Endodermal cell (in vitro differentiated cells): Measurements from ENCODE around the gene BPIFB6. TPM values are rescaled to one million over a fixed set of nuclear protein-coding genes. Genes with fewer than 3 reads are reported as not detected.

Source experiments
- DNase-seq: peaks from one replicate; pipeline ENCODE4 v3.0.0-alpha.2; 2017
- H3K27ac ChIP-seq: 2 replicates; pipeline ENCODE4 v1.5.1; 2013; ENCODE audit warnings: mild to moderate bottlenecking, low read depth, low read length, moderate library complexity
- H3K27me3 ChIP-seq: 2 replicates; pipeline ENCODE4 v1.6.1; 2013; ENCODE audit warnings: mild to moderate bottlenecking, low read length, moderate library complexity; ENCODE audit not compliant: insufficient read depth, control insufficient read depth, poor library complexity, severe bottlenecking
- H3K36me3 ChIP-seq: 2 replicates; pipeline ENCODE4 v1.7.0; 2013; ENCODE audit warnings: mild to moderate bottlenecking, low read length, moderate library complexity; ENCODE audit not compliant: control insufficient read depth, insufficient read depth
- H3K4me1 ChIP-seq: one replicate; pipeline ENCODE4 v1.7.0; 2013; ENCODE audit warnings: low read length; ENCODE audit not compliant: control insufficient read depth, insufficient read depth
- H3K4me3 ChIP-seq: 2 replicates; pipeline ENCODE4 v1.5.1; 2013; ENCODE audit warnings: mild to moderate bottlenecking, low read length, moderate library complexity
- H3K9ac ChIP-seq: 2 replicates; pipeline ENCODE4 v1.6.1; 2013; ENCODE audit warnings: mild to moderate bottlenecking, low read length, moderate library complexity; ENCODE audit not compliant: poor library complexity, severe bottlenecking; ENCODE audit errors: extremely low read depth
- H3K9me3 ChIP-seq: 2 replicates; pipeline ENCODE4 v1.6.1; 2013; ENCODE audit warnings: mild to moderate bottlenecking, low read length, moderate library complexity; ENCODE audit not compliant: control insufficient read depth
- H3K27ac Mint-ChIP-seq: 2 replicates; pipeline ENCODE4 v1.8.0; 2020; ENCODE audit warnings: mixed read lengths
- H3K27me3 Mint-ChIP-seq: 2 replicates; pipeline ENCODE4 v1.8.0; 2021; ENCODE audit warnings: mild to moderate bottlenecking, mixed read lengths; ENCODE audit not compliant: insufficient read depth
- H3K36me3 Mint-ChIP-seq: 2 replicates; pipeline ENCODE4 v1.8.0; 2020; ENCODE audit warnings: low read depth, mixed read lengths
- H3K4me1 Mint-ChIP-seq: 2 replicates; pipeline ENCODE4 v1.8.0; 2020; ENCODE audit warnings: mixed read lengths
- H3K4me3 Mint-ChIP-seq: 2 replicates; pipeline ENCODE4 v1.8.0; 2020; ENCODE audit warnings: mild to moderate bottlenecking, moderate library complexity, mixed read lengths
- H3K9me3 Mint-ChIP-seq: 2 replicates; pipeline ENCODE4 v1.8.0; 2020; ENCODE audit warnings: mild to moderate bottlenecking, mixed read lengths
- WGBS, 2 experiments: methylation state at CpG; one replicate each; pipeline versions ENCODE4 v1.1.5 to v1.1.7; 2013; ENCODE audit warnings: missing lambda C conversion rate in 2 of 2, mixed read lengths in 1 of 2; ENCODE audit not compliant: insufficient coverage in 1 of 2, insufficient read length in 1 of 2; 5-methylcytosine and 5-hydroxymethylcytosine counted together
- total RNA-seq, 2 donors: library from RNA; stranded (reverse); fragmentation: NEBNext Ultra II Directional in 1 of 2; extraction: Animal tissue kit (Norgen Biotek cat#: 25700) in 1 of 2; gene quantifications; 2 replicates in 1 of 2; 3 replicates in 1 of 2; pipeline ENCODE4 v1.2.1, GENCODE V29; 2021
- TF ChIP-seq, protein P1 (sequence below): fragments of 200-600 bp; sonication (generic); conservative IDR thresholded peaks from 2 replicates; pipeline ENCODE4 v1.5.0; 2021; ENCODE audit warnings: antibody characterized with exemption, mild to moderate bottlenecking

BPIFB6 gene
- total RNA-seq, 2 donors from 2014 or later, result not detected

DNA sequence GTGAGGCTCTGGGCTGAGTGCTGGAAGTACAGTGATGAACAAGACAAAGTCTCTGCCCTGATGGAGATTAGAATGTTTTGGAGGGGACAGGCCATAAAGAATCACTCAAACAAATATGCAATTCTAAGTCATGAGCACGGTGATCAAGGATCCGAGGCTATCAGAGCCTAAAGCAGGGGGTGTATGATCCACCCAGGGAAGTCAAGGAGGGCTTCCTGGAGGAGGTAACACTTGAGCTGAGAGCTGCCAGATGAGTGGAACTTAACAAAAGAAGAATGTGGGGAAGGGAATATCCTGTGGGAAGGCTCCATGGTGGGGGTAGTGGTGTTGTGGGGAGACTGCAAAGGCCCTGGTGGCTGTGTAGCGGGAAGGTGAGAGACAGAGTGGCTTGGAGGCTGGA, 60.2 kb downstream of the BPIFB6 start:
- Mint-ChIP-seq H3K4me1 (no peaks in the 10 kb centered on the region), H3K9me3 (no peaks in the 10 kb centered on the region), H3K36me3 (no peaks in the 10 kb centered on the region), H3K4me3 (no peak overlapping the region), H3K27ac (no peak overlapping the region), H3K27me3 (no peaks in the 10 kb centered on the region)
- WGBS, 2 experiments, result 94% methylated on average over 3 of the region's 3 CpGs; no CpG with 5 or more reads in 1 of the 2 experiments
- no peak for DNase-seq
- Histone ChIP-seq H3K36me3 (no peaks in the 10 kb centered on the region), H3K27ac (no peak overlapping the region), H3K27me3 (no peaks in the 10 kb centered on the region), H3K4me3 (no peak overlapping the region), H3K9ac (no peak overlapping the region), H3K9me3 (no peaks in the 10 kb centered on the region), H3K4me1 (no peaks in the 10 kb centered on the region)
- TF ChIP-seq, protein P1, sequence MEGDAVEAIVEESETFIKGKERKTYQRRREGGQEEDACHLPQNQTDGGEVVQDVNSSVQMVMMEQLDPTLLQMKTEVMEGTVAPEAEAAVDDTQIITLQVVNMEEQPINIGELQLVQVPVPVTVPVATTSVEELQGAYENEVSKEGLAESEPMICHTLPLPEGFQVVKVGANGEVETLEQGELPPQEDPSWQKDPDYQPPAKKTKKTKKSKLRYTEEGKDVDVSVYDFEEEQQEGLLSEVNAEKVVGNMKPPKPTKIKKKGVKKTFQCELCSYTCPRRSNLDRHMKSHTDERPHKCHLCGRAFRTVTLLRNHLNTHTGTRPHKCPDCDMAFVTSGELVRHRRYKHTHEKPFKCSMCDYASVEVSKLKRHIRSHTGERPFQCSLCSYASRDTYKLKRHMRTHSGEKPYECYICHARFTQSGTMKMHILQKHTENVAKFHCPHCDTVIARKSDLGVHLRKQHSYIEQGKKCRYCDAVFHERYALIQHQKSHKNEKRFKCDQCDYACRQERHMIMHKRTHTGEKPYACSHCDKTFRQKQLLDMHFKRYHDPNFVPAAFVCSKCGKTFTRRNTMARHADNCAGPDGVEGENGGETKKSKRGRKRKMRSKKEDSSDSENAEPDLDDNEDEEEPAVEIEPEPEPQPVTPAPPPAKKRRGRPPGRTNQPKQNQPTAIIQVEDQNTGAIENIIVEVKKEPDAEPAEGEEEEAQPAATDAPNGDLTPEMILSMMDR, result no peak

DNA sequence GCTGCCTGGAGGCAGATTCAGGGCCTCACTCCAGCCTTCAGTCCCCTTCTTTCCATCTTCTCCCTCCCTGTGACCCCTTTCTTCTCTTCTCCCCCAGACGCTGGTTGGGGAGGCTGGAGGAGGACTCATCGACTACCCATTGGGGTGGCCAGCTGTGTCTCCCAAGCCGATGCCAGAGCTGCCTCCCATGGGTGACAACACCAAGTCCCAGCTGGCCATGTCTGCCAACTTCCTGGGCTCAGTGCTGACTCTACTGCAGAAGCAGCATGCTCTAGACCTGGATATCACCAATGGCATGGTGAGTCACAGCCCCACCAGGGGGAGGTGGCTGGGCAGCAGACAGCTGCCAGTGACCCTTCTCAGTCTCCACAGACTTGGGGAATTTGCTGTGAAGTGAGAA, 60.9 kb downstream of the BPIFB6 start:
- Histone ChIP-seq H3K9me3 (no peaks in the 10 kb centered on the region), H3K27ac (no peak overlapping the region), H3K4me3 (no peak overlapping the region), H3K9ac (no peak overlapping the region), H3K4me1 (no peaks in the 10 kb centered on the region), H3K36me3 (no peaks in the 10 kb centered on the region), H3K27me3 (no peaks in the 10 kb centered on the region)
- DNase-seq, result no peak
- Mint-ChIP-seq H3K27me3 (no peaks in the 10 kb centered on the region), H3K36me3 (no peaks in the 10 kb centered on the region), H3K4me1 (no peaks in the 10 kb centered on the region), H3K4me3 (no peak overlapping the region), H3K27ac (no peak overlapping the region), H3K9me3 (no peaks in the 10 kb centered on the region)
- 92 to 100% methylated on average over 1 to 3 of the region's 3 CpGs for WGBS, 2 experiments
- TF ChIP-seq, protein P1, result no peak

DNA sequence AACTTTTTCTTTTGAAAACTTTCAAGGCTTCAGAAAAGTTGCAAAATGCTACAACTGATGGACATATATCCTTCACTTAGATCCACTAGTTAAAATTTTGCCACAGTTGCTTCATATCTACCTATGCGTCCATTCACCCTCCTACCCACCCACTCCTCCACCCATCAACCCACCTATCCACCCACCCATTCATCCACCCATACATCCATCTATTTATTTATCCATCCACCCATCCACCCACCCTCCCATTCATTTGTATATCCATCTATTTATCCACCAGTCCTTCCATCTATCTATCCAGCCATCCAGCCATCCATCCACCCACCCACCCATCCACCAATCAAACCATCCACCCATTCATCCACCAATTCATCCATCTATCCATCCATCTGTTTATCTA, 61.6 kb downstream of the BPIFB6 start:
- Histone ChIP-seq H3K36me3 (no peaks in the 10 kb centered on the region), H3K27ac (no peak overlapping the region), H3K4me1 (no peaks in the 10 kb centered on the region), H3K27me3 (no peaks in the 10 kb centered on the region), H3K4me3 (no peak overlapping the region), H3K9ac (no peak overlapping the region), H3K9me3 (no peaks in the 10 kb centered on the region)
- Mint-ChIP-seq H3K27me3 (no peaks in the 10 kb centered on the region), H3K36me3 (no peaks in the 10 kb centered on the region), H3K9me3 (no peaks in the 10 kb centered on the region), H3K4me1 (no peaks in the 10 kb centered on the region), H3K27ac (no peak overlapping the region), H3K4me3 (no peak overlapping the region)
- WGBS, 2 experiments, result 91 to 94% methylated on average over 1 of the region's 1 CpG
- DNase-seq, result no peak
- TF ChIP-seq, protein P1, result no peak
